HUES48 (cell line): ENCODE results near the gene LRRC42.
"Not testable (repeated sequence)": the region's sequence is repeated elsewhere in the genome, so short reads cannot be mapped to it uniquely, and the experiment has no call there.

ENCODE experiments used
- H3K27ac ChIP-seq: one replicate; pipeline ENCODE4 v1.7.0; 2013; ENCODE audit warnings: low read depth, low read length, inconsistent platforms
- H3K27me3 ChIP-seq: 2 replicates; pipeline ENCODE4 v1.6.1; 2013; ENCODE audit warnings: mild to moderate bottlenecking, low read length; ENCODE audit not compliant: control insufficient read depth, insufficient read depth
- H3K36me3 ChIP-seq: 2 replicates; pipeline ENCODE4 v1.6.1; 2013; ENCODE audit warnings: low read length; ENCODE audit not compliant: control insufficient read depth, insufficient read depth
- H3K4me1 ChIP-seq: 2 replicates; pipeline ENCODE4 v1.6.1; 2013; ENCODE audit warnings: mild to moderate bottlenecking, low read length; ENCODE audit not compliant: control insufficient read depth, insufficient read depth
- H3K4me3 ChIP-seq: 2 replicates; pipeline ENCODE4 v1.5.1; 2013; ENCODE audit warnings: mild to moderate bottlenecking, low read depth, low read length
- H3K9ac ChIP-seq: 2 replicates; pipeline ENCODE4 v1.6.1; 2013; ENCODE audit warnings: mild to moderate bottlenecking, low read depth, low read length, moderate library complexity
- H3K9me3 ChIP-seq: 2 replicates; pipeline ENCODE4 v1.6.1; 2013; ENCODE audit warnings: low read length; ENCODE audit not compliant: control insufficient read depth, insufficient read depth

Gene LRRC42

DNA sequence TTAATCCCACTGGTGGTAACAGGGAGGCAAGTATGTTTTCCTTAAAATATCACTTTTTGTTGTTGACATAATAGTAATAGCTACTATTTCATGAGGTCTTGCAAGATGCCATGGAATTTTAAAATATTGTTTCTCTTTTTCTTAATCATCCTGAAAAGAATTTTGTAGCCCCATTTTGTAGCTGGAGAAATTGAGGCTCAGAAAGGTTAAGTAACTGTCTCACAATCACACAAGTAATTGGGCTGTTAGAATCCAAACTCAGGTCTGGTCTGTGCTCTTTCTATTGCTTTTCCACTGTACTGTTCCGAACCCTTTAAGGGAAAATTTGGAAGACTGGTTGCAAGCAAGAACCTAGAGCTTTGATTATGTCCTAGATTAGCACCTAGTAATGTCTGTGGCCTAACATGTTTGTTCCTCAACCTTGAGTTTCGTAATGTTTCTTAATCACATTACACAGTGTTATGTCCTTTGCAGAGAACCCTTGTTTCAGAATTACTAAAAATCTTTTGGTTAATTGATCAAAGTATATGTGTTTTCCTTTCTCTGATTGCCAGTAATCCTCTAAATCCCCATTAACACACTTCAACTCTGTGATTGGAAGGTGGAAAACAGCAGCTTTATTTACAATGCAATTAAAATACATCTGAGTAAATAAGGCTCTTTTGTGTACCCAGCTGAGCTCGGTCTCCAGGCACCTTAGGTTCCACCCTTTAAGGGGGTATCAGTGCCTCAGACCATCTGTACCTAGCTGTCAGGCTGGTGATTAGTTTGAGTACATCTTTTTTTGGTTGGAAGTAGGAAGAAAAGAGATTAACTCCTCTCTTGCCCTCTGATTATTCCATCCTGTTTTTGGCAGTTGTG, 10.4 kb downstream of the LRRC42 start:
- Histone ChIP-seq H3K9ac (no peak overlapping the region), H3K27ac (peak overlapping the region; percentile 77), H3K4me1 (peaks cover 14% of the 10 kb centered on the region), H3K4me3 (no peak overlapping the region), H3K27me3 (no peaks in the 10 kb centered on the region), H3K36me3 (peaks cover 71% of the 10 kb centered on the region), H3K9me3 (no peaks in the 10 kb centered on the region)

DNA sequence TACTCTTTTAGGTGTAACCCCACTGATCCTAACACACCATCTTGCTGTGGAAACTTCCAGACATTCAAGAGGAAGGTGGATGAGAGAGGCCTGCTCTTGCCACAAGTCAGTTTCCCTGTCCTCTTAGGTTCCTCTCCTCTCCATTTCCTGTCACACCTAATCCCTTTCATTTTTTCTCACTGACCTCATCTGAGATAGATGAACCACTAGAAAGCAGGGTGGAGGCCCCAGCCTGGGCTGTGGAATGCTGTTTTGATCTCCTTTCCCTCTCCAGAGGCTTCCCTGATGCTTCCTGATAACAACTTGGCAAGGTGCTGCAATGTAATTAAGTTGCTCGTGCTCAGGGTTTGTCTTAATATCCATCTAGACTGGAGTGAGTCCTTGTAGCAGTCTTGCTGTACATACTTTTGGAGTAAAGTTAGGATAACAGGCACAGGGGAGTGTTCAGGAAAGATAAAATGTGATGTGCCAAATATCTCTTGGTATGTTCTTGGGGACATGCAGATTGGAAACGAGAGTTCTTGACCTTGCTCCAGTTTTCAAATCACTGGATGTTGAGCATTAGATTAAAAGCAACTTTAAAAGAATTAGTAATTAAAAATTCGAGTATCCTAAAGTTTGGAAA, 11.2 kb downstream of the LRRC42 start:
- no peaks in the 10 kb centered on the region for H3K27me3 ChIP-seq

DNA sequence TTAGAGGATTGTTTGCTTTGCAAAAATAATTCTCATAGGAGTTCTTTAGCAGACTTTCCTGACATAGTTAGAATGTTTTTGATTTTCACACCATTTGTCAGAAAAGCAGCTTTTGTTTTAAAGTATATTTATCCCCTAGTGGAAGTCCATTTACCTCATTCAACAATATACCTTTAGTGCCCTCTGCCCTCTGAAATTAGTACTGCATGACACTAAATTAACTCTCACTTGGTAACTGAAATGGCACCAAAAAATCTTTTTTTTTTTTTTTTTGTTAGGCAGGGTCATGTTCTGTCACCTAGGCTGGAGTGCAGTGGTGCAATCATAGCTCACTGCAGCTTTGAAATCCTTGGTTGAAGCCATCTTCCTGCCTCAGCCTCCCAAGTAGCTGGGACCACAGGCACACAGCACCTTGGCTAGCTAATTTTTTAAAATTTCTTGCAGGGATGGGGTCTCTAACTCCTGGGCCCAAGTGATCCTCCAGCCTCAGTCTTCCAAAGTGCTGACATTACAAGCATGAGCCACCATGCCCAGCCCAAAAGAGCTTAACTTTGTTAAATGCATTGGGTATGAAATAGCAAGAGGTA, 13.6 kb downstream of the LRRC42 start:
- Histone ChIP-seq H3K27me3 (no peaks in the 10 kb centered on the region), H3K9me3 (no peaks in the 10 kb centered on the region), H3K36me3 (peaks cover 70% of the 10 kb centered on the region), H3K4me3 (no peak overlapping the region), H3K27ac (no peak overlapping the region), H3K9ac (no peak overlapping the region), H3K4me1 (peaks cover 14% of the 10 kb centered on the region)

More for the DNA sequence above, 11.2 kb downstream of the LRRC42 start:
- no peak overlapping the region for H3K9ac ChIP-seq
- no peak overlapping the region for H3K4me3 ChIP-seq
- H3K4me1 ChIP-seq, result peaks cover 14% of the 10 kb centered on the region
- peak overlapping the region; percentile 77 for H3K27ac ChIP-seq
- H3K36me3 ChIP-seq, result peaks cover 71% of the 10 kb centered on the region
- no peaks in the 10 kb centered on the region for H3K9me3 ChIP-seq

DNA sequence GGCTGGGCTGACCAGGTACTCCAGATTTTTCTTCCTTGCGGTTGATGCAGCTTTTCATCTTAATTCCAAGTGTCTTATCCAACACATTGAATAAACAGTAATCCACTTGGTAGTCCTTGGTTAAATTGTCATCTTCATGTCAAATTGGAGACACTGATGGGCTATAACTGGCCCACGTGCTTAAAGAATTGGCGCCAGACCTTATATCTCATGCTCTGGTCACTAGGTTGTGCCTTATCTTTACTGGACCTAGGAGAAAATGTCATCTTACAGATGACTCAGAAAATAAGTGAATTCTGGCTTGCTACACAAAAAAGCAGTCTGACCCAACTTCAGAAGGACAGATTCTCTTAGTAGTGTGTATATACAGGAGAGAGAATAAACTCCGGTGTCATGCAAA, 16.2 kb downstream of the LRRC42 start:
- no peaks in the 10 kb centered on the region for H3K27me3 ChIP-seq
- H3K4me3 ChIP-seq, result no peak overlapping the region
- H3K4me1 ChIP-seq, result peaks cover 7% of the 10 kb centered on the region
- no peak overlapping the region for H3K27ac ChIP-seq
- H3K9ac ChIP-seq, result no peak overlapping the region
- H3K36me3 ChIP-seq, result peaks cover 85% of the 10 kb centered on the region
- H3K9me3 ChIP-seq, result no peaks in the 10 kb centered on the region

DNA sequence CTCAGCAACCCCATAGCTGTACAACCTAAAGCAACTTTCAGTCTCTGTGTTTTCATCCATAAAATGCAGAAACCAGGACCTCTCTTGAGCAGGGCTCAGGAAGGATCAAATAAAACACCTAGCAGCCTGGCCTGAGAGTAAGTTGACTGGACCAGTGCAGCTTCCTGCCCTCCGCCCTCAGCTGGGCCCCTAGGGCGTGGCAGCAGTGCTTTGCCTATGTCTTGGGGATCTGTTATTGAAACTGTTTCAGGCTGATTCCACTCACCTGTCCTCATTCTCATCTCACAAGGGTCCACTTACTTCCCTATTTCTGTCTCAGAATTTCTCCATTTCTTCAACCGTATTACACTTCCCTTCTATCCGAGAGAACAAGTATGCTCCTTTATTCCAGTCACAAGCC, 17.3 kb downstream of the LRRC42 start:
- Histone ChIP-seq H3K27ac (no peak overlapping the region), H3K27me3 (no peaks in the 10 kb centered on the region), H3K9me3 (no peaks in the 10 kb centered on the region), H3K36me3 (peaks cover 87% of the 10 kb centered on the region), H3K4me3 (no peak overlapping the region), H3K9ac (no peak overlapping the region), H3K4me1 (no peaks in the 10 kb centered on the region)

DNA sequence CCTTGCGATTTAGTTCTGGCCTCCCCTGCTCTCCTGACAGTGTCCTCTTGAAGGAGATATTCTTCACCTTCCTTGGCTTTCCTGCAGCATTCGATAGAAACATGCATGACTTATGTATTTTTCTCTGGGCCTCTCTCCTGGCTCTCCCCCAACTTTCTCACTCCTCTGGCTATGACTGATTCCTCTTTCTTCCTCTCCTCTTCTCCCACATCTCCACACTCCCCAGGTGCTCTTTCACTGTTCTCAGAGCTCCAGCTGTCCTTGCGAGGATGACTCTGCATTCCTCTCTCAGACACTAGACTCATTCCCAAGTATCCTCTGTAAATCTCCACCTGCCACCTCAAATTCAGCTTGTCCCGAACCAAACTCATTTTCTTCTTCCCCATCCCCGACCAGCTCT, 18.0 kb downstream of the LRRC42 start:
- Histone ChIP-seq H3K36me3 (peaks cover 88% of the 10 kb centered on the region), H3K9me3 (no peaks in the 10 kb centered on the region), H3K9ac (no peak overlapping the region), H3K4me3 (no peak overlapping the region), H3K27ac (no peak overlapping the region), H3K4me1 (no peaks in the 10 kb centered on the region), H3K27me3 (no peaks in the 10 kb centered on the region)

DNA sequence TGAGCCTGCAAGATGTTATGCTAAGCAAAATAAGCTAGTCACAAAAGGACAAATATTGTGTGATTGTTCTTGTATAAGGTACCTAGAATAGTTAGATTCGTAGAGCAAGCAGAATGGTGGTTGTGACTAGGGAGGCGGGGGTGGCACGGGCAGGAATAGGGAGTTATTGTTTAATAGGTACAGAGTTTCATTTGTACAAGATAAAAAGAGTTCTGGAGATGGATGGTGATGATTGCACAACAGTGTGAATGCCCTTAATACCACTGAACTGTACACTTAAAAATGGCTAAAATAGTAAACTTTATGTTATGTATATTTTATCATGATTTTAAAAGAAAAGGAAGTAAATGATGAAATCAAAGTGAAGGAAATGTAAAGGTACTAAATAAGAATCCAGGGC, 20.6 kb downstream of the LRRC42 start:
- no peaks in the 10 kb centered on the region for H3K27me3 ChIP-seq
- H3K9ac ChIP-seq, result no peak overlapping the region
- no peaks in the 10 kb centered on the region for H3K4me1 ChIP-seq
- H3K4me3 ChIP-seq, result no peak overlapping the region
- peaks cover 82% of the 10 kb centered on the region for H3K36me3 ChIP-seq
- no peaks in the 10 kb centered on the region for H3K9me3 ChIP-seq
- H3K27ac ChIP-seq, result no peak overlapping the region

DNA sequence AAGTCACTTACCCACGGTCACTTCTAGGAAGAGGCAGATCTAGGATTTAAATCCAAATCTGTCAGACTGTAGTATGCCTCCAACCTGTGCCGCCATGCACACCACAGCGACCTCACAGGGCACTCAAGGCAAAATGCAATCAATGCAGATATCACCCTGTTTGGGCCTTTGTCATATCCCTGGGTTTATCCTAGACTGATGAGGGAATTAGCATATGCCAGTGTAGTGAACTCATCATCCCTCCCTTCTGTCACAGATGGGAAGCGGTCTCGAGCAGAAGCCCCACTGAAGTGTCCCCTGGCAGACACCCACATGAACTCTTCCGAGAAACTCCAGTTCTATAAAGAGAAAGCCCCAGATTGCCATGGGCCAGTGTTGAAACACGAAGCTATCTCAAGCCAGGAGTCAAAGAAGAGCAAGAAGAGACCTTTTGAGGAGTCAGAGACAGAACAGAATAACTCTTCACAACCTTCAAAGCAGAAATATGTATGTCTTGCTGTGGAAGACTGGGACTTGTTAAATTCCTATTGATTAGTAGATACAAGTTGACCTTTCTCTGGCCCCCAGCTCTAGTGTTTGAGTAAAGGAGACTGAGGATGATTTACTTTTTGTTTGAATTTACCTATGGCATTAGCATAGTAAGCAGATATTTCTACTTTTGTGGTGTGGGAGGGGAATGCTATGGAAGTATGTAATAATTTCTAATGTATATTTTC, 21.4 kb downstream of the LRRC42 start:
- H3K36me3 ChIP-seq, result peaks cover 75% of the 10 kb centered on the region
- no peak overlapping the region for H3K9ac ChIP-seq
- H3K27ac ChIP-seq, result no peak overlapping the region
- H3K9me3 ChIP-seq, result no peaks in the 10 kb centered on the region
- H3K4me3 ChIP-seq, result no peak overlapping the region
- H3K4me1 ChIP-seq, result no peaks in the 10 kb centered on the region
- no peaks in the 10 kb centered on the region for H3K27me3 ChIP-seq

DNA sequence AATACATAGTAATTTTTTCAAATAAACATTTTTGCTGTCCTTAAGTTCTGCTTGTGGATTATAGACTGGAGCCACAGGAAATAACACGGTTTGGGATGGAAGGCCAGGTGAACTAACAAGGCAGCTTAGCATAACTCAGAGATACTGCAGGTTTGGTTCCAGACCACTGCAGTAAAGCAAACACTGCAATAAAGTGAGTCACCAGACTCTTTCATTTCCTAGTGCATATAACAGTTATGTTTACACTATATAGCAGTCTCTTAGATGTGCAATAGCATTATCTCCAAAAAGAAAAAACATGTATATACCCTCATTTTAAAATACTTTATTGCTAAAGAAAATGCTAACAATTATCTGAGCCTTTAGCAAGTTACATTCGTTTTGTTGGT, 22.0 kb downstream of the LRRC42 start:
- Histone ChIP-seq H3K36me3 (peaks cover 69% of the 10 kb centered on the region), H3K4me1 (no peaks in the 10 kb centered on the region)

DNA sequence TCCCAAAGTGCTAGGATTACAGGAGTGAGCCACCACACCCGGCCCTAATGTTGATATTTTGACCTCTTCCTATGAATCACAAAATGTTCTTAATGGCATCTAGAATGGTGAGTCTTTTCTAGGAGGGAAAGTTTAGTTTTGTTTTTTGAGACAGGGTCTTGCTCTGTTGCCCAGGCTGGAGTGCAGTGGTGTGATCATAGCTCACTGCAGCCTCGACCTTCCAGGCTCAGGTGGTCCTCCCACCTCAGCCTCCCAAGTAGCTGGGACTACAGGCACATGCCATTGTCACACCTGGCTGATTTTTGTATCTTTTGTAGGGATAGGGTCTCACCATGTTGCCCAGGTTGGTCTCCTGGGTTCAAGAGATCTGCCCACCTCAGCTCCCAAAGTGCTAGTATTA, 23.2 kb downstream of the LRRC42 start:
- H3K9ac ChIP-seq, result not testable (repeated sequence)

More for the DNA sequence above, 22.0 kb downstream of the LRRC42 start:
- Histone ChIP-seq H3K27ac (no peak overlapping the region), H3K4me3 (no peak overlapping the region), H3K27me3 (no peaks in the 10 kb centered on the region), H3K9me3 (no peaks in the 10 kb centered on the region), H3K9ac (no peak overlapping the region)

More for the DNA sequence above, 23.2 kb downstream of the LRRC42 start:
- not testable (repeated sequence) for H3K4me3 ChIP-seq, H3K9me3 ChIP-seq, H3K4me1 ChIP-seq, H3K27ac ChIP-seq, H3K27me3 ChIP-seq
- H3K36me3 ChIP-seq, result peaks cover 58% of the 10 kb centered on the region
